HepG2 (cell line): Measurements from ENCODE around the gene STX1B. TPM values are rescaled to one million over a fixed set of nuclear protein-coding genes. Genes with fewer than 3 reads are reported as not detected.

Source experiments
- ARNTL ChIP-seq: sonication (generic); formaldehyde crosslinking; IDR thresholded peaks from 2 replicates; pipeline ENCODE4 v1.4.0; 2020; ENCODE audit warnings: mild to moderate bottlenecking, missing genetic modification reagents
- NR2C2 ChIP-seq: sonication (generic); formaldehyde crosslinking; IDR thresholded peaks from 2 replicates; pipeline ENCODE4 v1.4.0; 2020; ENCODE audit warnings: missing genetic modification reagents, mild to moderate bottlenecking, moderate library complexity, borderline replicate concordance
- RAD51 ChIP-seq: fragments of 450-650 bp; IDR thresholded peaks from 2 replicates; pipeline ENCODE4 v1.6.1; 2016; ENCODE audit warnings: borderline replicate concordance
- REL ChIP-seq: sonication (generic); formaldehyde crosslinking; conservative IDR thresholded peaks from 2 replicates; pipeline ENCODE4 v1.8.0; 2022; ENCODE audit warnings: mild to moderate bottlenecking, missing genetic modification reagents, moderate library complexity
- RFX3 ChIP-seq: IDR thresholded peaks from 2 replicates; pipeline ENCODE4 v1.6.1; 2016; ENCODE audit warnings: missing biosample characterization, missing genetic modification reagents
- RFXAP ChIP-seq: sonication (generic); formaldehyde crosslinking; IDR thresholded peaks from 2 replicates; pipeline ENCODE4 v1.4.0; 2020; ENCODE audit warnings: missing genetic modification reagents, borderline replicate concordance
- SCMH1 ChIP-seq: sonication (generic); formaldehyde crosslinking; IDR thresholded peaks from 2 replicates; pipeline ENCODE4 v1.9.0; 2021; ENCODE audit warnings: missing genetic modification reagents, mild to moderate bottlenecking, borderline replicate concordance
- SMAD3 ChIP-seq: sonication (generic); formaldehyde crosslinking; IDR thresholded peaks from 2 replicates; pipeline ENCODE4 v1.4.0; 2020; ENCODE audit warnings: missing genetic modification reagents
- SOX13 ChIP-seq, 3 experiments: fragments of 450-650 bp in 1 of 3; sonication (generic) in 1 of 3; formaldehyde crosslinking in 1 of 3; IDR thresholded peaks in 2 of 3; conservative IDR thresholded peaks in 1 of 3; 2 replicates each; pipeline versions ENCODE4 v1.5.0 to v1.6.1; 2016 to 2020; ENCODE audit warnings: antibody characterized with exemption in 1 of 3, mild to moderate bottlenecking in 1 of 3, missing compliant biosample characterization in 1 of 3, missing genetic modification reagents in 1 of 3, moderate library complexity in 1 of 3
- ZFAT ChIP-seq: sonication (generic); formaldehyde crosslinking; conservative IDR thresholded peaks from 2 replicates; pipeline ENCODE4 v1.8.1; 2023; ENCODE audit warnings: missing genetic modification reagents, inconsistent platforms
- ZNF180 ChIP-seq: sonication (generic); formaldehyde crosslinking; IDR thresholded peaks from 2 replicates; pipeline ENCODE4 v1.4.0; 2020; ENCODE audit warnings: low read depth, missing genetic modification reagents, borderline replicate concordance
- ZNF326 ChIP-seq: sonication (generic); formaldehyde crosslinking; IDR thresholded peaks from 2 replicates; pipeline ENCODE4 v1.4.0; 2020; ENCODE audit warnings: missing genetic modification reagents, borderline replicate concordance
- ZNF550 ChIP-seq: sonication (generic); formaldehyde crosslinking; IDR thresholded peaks from 2 replicates; pipeline ENCODE4 v1.4.0; 2020; ENCODE audit warnings: mild to moderate bottlenecking, missing genetic modification reagents, borderline replicate concordance
- ZNF678 ChIP-seq: sonication (generic); formaldehyde crosslinking; IDR thresholded peaks from 2 replicates; pipeline ENCODE4 v1.4.0; 2020; ENCODE audit warnings: mild to moderate bottlenecking, missing genetic modification reagents
- ZNF768 ChIP-seq: sonication (generic); formaldehyde crosslinking; IDR thresholded peaks from 2 replicates; pipeline ENCODE4 v1.4.0; 2020; ENCODE audit warnings: missing genetic modification reagents
- ZZZ3 ChIP-seq: sonication (generic); formaldehyde crosslinking; IDR thresholded peaks from 2 replicates; pipeline ENCODE4 v1.4.0; 2020; ENCODE audit warnings: missing genetic modification reagents, mild to moderate bottlenecking, borderline replicate concordance
- polyA plus RNA-seq, 8 experiments: library from polyadenylated mRNA; depleted of rRNA in 3 of 8; stranded (reverse) in 7 of 8; unstranded in 1 of 8; fragments of >200 nt; fragmentation: Illumina TruSeq in 4 of 8; extraction: Trizol in 4 of 8; gene quantifications; 2 replicates each; pipeline versions ENCODE4 v1.2.1 to v1.2.3, GENCODE V29; 2011 to 2016; ENCODE audit warnings: low read depth in 4 of 8, missing spikeins in 1 of 8, mixed read lengths in 1 of 8; ENCODE audit not compliant: insufficient read depth in 1 of 8
- total RNA-seq, 5 experiments: library from RNA; depleted of rRNA; stranded (reverse); fragments of >200 nt; fragmentation: Illumina TruSeq; extraction: Trizol; gene quantifications; 2 replicates each; pipeline ENCODE4 v1.2.3, GENCODE V29; 2016; ENCODE audit warnings: low read depth in 1 of 5
- TF ChIP-seq, protein P1 (sequence below): sonication (generic); formaldehyde crosslinking; IDR thresholded peaks from 2 replicates; pipeline ENCODE4 v1.5.1; 2020; ENCODE audit warnings: mild to moderate bottlenecking, missing genetic modification reagents, moderate library complexity
- TF ChIP-seq, protein P2 (sequence below): sonication (generic); formaldehyde crosslinking; IDR thresholded peaks from 2 replicates; pipeline ENCODE4 v1.4.0; 2020; ENCODE audit warnings: missing genetic modification reagents, mild to moderate bottlenecking, borderline replicate concordance
- TF ChIP-seq, protein P3 (sequence below): sonication (generic); formaldehyde crosslinking; IDR thresholded peaks from 2 replicates; pipeline ENCODE4 v1.5.0; 2020; ENCODE audit warnings: mild to moderate bottlenecking, missing genetic modification reagents
- TF ChIP-seq, protein P4 (sequence below): sonication (generic); formaldehyde crosslinking; conservative IDR thresholded peaks from 2 replicates; pipeline ENCODE4 v1.4.0; 2020; ENCODE audit warnings: missing genetic modification reagents

Gene STX1B
- total and polyA plus RNA-seq, 2 of the 13 experiments (the other 11 are each of a cell fraction or from before 2014, with no cell fraction given): 2.1 to 3.0 TPM

DNA sequence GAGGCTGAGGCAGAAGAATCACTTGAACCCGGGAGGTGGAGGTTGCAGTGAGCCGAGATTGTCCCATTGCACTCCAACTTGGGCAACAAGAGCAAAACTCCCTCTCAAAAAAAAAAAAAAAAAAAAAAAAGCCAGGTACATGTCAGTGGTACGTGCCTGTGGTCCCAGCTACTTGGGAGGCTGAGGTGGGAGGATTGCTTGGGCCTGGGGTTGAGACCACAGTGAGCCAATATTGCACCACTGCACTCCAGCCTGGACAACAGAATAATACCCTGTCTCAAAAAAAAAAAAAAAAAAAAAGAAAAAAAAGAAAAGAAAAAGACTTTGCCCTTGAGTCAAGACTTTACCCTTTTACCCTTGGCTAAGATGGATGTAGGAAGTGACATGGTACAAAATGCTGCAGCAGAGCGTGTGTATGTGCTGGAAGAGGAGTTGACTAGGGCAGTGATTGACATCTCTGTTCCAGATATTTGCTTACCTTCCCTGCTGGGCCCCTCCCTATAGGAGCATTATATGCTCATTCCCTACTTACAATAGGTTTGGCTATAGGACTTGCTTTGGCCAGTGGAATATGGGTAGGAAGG is 33.6 kb upstream of the STX1B start (continued):
- TF ChIP-seq, protein P1, sequence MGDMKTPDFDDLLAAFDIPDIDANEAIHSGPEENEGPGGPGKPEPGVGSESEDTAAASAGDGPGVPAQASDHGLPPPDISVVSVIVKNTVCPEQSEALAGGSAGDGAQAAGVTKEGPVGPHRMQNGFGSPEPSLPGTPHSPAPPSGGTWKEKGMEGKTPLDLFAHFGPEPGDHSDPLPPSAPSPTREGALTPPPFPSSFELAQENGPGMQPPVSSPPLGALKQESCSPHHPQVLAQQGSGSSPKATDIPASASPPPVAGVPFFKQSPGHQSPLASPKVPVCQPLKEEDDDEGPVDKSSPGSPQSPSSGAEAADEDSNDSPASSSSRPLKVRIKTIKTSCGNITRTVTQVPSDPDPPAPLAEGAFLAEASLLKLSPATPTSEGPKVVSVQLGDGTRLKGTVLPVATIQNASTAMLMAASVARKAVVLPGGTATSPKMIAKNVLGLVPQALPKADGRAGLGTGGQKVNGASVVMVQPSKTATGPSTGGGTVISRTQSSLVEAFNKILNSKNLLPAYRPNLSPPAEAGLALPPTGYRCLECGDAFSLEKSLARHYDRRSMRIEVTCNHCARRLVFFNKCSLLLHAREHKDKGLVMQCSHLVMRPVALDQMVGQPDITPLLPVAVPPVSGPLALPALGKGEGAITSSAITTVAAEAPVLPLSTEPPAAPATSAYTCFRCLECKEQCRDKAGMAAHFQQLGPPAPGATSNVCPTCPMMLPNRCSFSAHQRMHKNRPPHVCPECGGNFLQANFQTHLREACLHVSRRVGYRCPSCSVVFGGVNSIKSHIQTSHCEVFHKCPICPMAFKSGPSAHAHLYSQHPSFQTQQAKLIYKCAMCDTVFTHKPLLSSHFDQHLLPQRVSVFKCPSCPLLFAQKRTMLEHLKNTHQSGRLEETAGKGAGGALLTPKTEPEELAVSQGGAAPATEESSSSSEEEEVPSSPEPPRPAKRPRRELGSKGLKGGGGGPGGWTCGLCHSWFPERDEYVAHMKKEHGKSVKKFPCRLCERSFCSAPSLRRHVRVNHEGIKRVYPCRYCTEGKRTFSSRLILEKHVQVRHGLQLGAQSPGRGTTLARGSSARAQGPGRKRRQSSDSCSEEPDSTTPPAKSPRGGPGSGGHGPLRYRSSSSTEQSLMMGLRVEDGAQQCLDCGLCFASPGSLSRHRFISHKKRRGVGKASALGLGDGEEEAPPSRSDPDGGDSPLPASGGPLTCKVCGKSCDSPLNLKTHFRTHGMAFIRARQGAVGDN (CRISPR knock-in tag): no peak
- TF ChIP-seq ZNF678: no peak
- TF ChIP-seq ZFAT (CRISPR knock-in tag): no peak
- no peak for TF ChIP-seq SMAD3 (CRISPR knock-in tag)
- TF ChIP-seq ZNF180 (CRISPR knock-in tag): no peak
- TF ChIP-seq RFXAP (CRISPR knock-in tag): no peak
- no peak for TF ChIP-seq ZNF326 (CRISPR knock-in tag)
- TF ChIP-seq, protein P2, sequence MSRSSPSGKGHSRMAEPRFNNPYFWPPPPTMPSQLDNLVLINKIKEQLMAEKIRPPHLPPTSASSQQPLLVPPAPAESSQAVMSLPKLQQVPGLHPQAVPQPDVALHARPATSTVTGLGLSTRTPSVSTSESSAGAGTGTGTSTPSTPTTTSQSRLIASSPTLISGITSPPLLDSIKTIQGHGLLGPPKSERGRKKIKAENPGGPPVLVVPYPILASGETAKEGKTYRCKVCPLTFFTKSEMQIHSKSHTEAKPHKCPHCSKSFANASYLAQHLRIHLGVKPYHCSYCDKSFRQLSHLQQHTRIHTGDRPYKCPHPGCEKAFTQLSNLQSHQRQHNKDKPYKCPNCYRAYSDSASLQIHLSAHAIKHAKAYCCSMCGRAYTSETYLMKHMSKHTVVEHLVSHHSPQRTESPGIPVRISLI (CRISPR knock-in tag): peak; percentile 76
- TF ChIP-seq, protein P3, sequence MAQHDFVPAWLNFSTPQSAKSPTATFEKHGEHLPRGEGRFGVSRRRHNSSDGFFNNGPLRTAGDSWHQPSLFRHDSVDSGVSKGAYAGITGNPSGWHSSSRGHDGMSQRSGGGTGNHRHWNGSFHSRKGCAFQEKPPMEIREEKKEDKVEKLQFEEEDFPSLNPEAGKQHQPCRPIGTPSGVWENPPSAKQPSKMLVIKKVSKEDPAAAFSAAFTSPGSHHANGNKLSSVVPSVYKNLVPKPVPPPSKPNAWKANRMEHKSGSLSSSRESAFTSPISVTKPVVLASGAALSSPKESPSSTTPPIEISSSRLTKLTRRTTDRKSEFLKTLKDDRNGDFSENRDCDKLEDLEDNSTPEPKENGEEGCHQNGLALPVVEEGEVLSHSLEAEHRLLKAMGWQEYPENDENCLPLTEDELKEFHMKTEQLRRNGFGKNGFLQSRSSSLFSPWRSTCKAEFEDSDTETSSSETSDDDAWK (CRISPR knock-in tag): no peak
- TF ChIP-seq NR2C2 (CRISPR knock-in tag): no peak
- no peak for TF ChIP-seq SCMH1 (CRISPR knock-in tag)
- TF ChIP-seq SOX13 (IDR thresholded peaks at IDR 0.05): no peak
- no peak for TF ChIP-seq SOX13 (CRISPR knock-in tag; conservative IDR thresholded peaks at IDR 0.05 in 1 of 2, IDR thresholded peaks at IDR 0.05 in 1 of 2)
- TF ChIP-seq RAD51: no peak
- no peak for TF ChIP-seq ARNTL (CRISPR knock-in tag)
- no peak for TF ChIP-seq ZNF768 (CRISPR knock-in tag)
- TF ChIP-seq, protein P4, sequence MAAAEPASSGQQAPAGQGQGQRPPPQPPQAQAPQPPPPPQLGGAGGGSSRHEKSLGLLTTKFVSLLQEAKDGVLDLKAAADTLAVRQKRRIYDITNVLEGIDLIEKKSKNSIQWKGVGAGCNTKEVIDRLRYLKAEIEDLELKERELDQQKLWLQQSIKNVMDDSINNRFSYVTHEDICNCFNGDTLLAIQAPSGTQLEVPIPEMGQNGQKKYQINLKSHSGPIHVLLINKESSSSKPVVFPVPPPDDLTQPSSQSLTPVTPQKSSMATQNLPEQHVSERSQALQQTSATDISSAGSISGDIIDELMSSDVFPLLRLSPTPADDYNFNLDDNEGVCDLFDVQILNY (CRISPR knock-in tag): no peak
- 0 out of 2 replicates have a peak, but pooled peaks have one; percentile 20 for TF ChIP-seq ZNF550 (CRISPR knock-in tag)
- no peak for TF ChIP-seq ZZZ3 (CRISPR knock-in tag)
- TF ChIP-seq REL (CRISPR knock-in tag): no peak
- TF ChIP-seq RFX3 (CRISPR knock-in tag): no peak
